ENCODE results near the gene EBF3. TPM values are rescaled to one million over a fixed set of nuclear protein-coding genes. Genes with fewer than 3 reads are reported as not detected.

The EBF3 gene
- total and polyA plus RNA-seq, 2 donors (not counting 3 experiments of a cell fraction or from before 2014, with no cell fraction given) = 0.92 to 2.7 TPM

DNA sequence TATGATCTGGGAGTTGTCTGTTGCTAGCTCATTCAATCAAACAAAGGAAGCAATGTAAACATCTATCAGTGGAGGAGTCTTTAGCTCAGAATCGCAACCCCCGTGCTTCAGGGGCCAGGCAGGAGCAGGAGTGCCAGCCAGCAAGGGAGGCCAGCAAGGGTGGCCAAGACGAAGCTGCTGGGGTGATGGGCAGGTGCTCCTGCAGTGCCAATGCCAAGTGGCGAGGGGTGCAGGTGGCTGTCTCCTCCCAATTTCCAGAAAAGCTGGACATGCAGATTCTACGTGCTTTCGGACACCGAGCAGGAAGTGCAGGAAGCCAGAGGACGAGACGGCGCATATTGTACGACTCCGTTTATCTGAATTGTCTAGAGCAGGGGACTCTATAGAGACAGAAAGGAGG is 48.1 kb upstream of the EBF3 start:
- FAIRE-seq (no peak), DNase-seq (ENCODE audit: low read depth, low spot score) (no peak)
- H3K9ac ChIP-seq (replicated peaks; ENCODE audit: extremely low read depth, insufficient read depth, low read length) = no peak overlapping the region
- no peak overlapping the region for H2AFZ ChIP-seq (ENCODE audit: low read depth, low read length)
- no peak overlapping the region for H3K4me3 ChIP-seq (replicated peaks in 1 of 3; ENCODE audit: insufficient read depth in 1 of 3, low read depth in 1 of 3, low read length in 3 of 3)
- H3K36me3 ChIP-seq (ENCODE audit: control insufficient read depth in 2 of 2, extremely low read depth in 1 of 2, insufficient read depth in 2 of 2, low read length in 2 of 2) = no peaks in the 10 kb centered on the region
- no peaks in the 10 kb centered on the region for H3K4me1 ChIP-seq (ENCODE audit: control insufficient read depth, extremely low read depth, insufficient read depth, low read length)
- H4K20me1 ChIP-seq (replicated peaks; ENCODE audit: control insufficient read depth, extremely low read depth, insufficient read depth, low read length) = no peaks in the 10 kb centered on the region
- dilution Hi-C loops (cut with MboI; ENCODE audit: extremely low pct_ligation_motif_present, low sequenced_read_pairs) (no loop called here), intact Hi-C loops (cut with micrococcal nuclease) (no loop called here)
- no peaks in the 10 kb centered on the region for H3K9me1 ChIP-seq (replicated peaks; ENCODE audit: control insufficient read depth, extremely low read depth, insufficient read depth, low read length)
- no peaks in the 10 kb centered on the region for H3K27me3 ChIP-seq (ENCODE audit: control insufficient read depth in 2 of 2, insufficient read depth in 2 of 2, low read length in 2 of 2)
- ChIA-PET POLR2A (no interaction called here), CTCF (no interaction called here)
- no TSS peak for BruUV-seq (replicated peaks)
- H3K4me2 ChIP-seq (ENCODE audit: insufficient read depth, low read length) = no peak overlapping the region
- TF ChIP-seq MYC (IDR thresholded peaks at IDR 0.05; ENCODE audit: low read depth, low read length) (no peak), POLR2AphosphoS5 (IDR thresholded peaks at IDR 0.05; ENCODE audit: insufficient read depth, low read depth, low read length) (no peak), EZH2 (IDR thresholded peaks at IDR 0.05; ENCODE audit: borderline replicate concordance, low read depth, low read length, severe bottlenecking) (no peak), JUN (IDR thresholded peaks at IDR 0.05; ENCODE audit: borderline replicate concordance, insufficient read depth, insufficient read length, low read depth) (no peak), GATA2 (IDR thresholded peaks at IDR 0.05; ENCODE audit: insufficient read depth, insufficient read length, low read depth, low read length) (no peak), FOS (IDR thresholded peaks at IDR 0.05; ENCODE audit: borderline replicate concordance, insufficient read depth, low read length) (no peak), POLR2A (IDR thresholded peaks at IDR 0.05; ENCODE audit: low read depth, low read length) (no peak)
- TF ChIP-seq, protein P1, sequence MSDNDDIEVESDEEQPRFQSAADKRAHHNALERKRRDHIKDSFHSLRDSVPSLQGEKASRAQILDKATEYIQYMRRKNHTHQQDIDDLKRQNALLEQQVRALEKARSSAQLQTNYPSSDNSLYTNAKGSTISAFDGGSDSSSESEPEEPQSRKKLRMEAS (IDR thresholded peaks at IDR 0.05; ENCODE audit: insufficient read depth, insufficient read length) = no peak
- TF ChIP-seq, protein P2, sequence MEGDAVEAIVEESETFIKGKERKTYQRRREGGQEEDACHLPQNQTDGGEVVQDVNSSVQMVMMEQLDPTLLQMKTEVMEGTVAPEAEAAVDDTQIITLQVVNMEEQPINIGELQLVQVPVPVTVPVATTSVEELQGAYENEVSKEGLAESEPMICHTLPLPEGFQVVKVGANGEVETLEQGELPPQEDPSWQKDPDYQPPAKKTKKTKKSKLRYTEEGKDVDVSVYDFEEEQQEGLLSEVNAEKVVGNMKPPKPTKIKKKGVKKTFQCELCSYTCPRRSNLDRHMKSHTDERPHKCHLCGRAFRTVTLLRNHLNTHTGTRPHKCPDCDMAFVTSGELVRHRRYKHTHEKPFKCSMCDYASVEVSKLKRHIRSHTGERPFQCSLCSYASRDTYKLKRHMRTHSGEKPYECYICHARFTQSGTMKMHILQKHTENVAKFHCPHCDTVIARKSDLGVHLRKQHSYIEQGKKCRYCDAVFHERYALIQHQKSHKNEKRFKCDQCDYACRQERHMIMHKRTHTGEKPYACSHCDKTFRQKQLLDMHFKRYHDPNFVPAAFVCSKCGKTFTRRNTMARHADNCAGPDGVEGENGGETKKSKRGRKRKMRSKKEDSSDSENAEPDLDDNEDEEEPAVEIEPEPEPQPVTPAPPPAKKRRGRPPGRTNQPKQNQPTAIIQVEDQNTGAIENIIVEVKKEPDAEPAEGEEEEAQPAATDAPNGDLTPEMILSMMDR (IDR thresholded peaks at IDR 0.05; ENCODE audit: extremely low read depth in 1 of 2, insufficient read depth in 1 of 2, low read depth in 1 of 2, low read length in 2 of 2) = no peak
- no peak overlapping the region for H3K27ac ChIP-seq (ENCODE audit: insufficient read depth, low read depth, low read length)
- no peaks in the 10 kb centered on the region for H3K79me2 ChIP-seq (ENCODE audit: control insufficient read depth, insufficient read depth, low read length)
- no peaks in the 10 kb centered on the region for H3K9me3 ChIP-seq (replicated peaks; ENCODE audit: control insufficient read depth, insufficient read depth, low read length)
